GM18909 (cell line): ENCODE results near the gene ZNF414.

Experiments used
- ATAC-seq: cut with Tn5 transposase; IDR thresholded peaks from one replicate; pipeline ENCODE4 v1.9.1; 2021; ENCODE audit warnings: mild to moderate bottlenecking; ENCODE audit not compliant: unreplicated experiment, poor library complexity

The ZNF414 gene

GRCh38 chr19:8494158-8494557, 19.8 kb downstream of the ZNF414 start:
- no peak for ATAC-seq

DNA sequence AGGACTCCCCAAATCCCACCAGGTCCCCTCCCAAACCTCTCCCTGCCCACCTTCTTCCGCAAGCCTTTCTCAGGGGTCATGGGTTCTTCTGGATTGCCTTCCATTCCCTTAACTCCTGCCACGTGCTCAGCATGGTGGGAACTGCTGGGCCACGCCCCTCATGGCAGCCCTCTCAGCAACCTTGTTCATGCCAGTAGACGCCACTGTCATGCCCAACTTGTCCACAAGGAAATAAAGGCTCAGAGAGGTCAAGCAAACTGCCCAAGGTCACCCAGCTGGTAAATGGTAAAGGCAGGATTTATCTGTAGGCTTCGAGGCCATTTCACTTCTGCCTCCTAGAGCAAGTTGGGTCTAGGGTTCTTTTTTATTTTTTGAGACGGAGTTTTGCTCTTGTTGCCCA, 22.4 kb downstream of the ZNF414 start:
- no peak for ATAC-seq

GRCh38 chr19:8490873-8491272, 23.1 kb downstream of the ZNF414 start:
- ATAC-seq: no peak

GRCh38 chr19:8490395-8490760, 23.6 kb downstream of the ZNF414 start:
- no peak for ATAC-seq

DNA sequence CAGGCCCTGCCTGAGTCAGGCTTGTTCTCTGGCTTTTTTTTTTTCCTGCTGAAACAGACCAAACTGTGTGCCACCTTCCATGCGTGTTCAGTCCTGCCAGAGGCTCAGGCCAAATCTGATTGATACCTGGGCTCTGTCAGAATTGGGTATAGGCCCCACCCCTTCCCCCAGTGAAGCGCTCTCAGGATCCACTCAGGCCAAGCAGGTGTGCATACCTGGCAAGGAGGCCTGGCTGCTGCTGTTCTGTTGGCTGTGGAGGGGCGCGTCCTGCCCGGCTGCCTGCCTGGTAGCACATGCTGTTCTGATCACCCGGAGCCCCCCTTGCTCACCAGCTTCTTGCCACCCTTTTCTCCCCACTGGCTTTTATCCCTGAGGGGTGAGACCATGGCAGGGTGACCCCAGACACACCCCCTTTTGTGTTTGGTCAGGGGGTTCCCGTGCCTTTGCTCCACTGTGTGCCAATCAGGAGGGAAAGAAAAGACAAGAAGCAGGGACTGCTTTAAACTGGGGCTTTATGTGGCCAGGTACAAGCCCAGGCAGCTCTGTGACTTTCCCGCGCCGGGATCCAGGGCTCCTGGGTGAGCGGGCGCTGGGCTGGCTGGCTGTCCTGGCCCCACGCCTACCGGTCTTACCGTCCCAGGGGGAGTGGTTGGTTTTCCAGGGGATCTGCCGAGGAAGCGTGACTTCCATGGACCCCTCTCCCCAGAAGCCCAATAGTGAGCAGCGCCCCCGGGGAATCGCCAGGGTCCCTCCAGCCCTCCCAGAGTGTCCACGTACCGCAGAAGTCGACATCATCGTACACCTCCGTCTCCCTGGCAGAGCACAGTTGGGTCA, 24.2 kb downstream of the ZNF414 start:
- no peak for ATAC-seq

GRCh38 chr19:8488365-8488764, 25.6 kb downstream of the ZNF414 start:
- ATAC-seq: no peak

- no peak for ATAC-seq
These were observed 26.7 kb downstream of the ZNF414 start for GRCh38 chr19:8487137-8487851.

GRCh38 chr19:8486661-8487136, 27.3 kb downstream of the ZNF414 start:
- ATAC-seq: no peak

DNA sequence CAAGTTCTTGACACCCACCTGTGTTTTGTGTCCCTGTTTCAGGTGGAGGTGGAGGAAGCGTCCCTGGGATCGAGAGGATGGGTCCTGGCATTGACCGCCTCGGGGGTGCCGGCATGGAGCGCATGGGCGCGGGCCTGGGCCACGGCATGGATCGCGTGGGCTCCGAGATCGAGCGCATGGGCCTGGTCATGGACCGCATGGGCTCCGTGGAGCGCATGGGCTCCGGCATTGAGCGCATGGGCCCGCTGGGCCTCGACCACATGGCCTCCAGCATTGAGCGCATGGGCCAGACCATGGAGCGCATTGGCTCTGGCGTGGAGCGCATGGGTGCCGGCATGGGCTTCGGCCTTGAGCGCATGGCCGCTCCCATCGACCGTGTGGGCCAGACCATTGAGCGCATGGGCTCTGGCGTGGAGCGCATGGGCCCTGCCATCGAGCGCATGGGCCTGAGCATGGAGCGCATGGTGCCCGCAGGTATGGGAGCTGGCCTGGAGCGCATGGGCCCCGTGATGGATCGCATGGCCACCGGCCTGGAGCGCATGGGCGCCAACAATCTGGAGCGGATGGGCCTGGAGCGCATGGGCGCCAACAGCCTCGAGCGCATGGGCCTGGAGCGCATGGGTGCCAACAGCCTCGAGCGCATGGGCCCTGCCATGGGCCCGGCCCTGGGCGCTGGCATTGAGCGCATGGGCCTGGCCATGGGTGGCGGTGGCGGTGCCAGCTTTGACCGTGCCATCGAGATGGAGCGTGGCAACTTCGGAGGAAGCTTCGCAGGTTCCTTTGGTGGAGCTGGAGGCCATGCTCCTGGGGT, 28.2 kb downstream of the ZNF414 start:
- no peak for ATAC-seq

DNA sequence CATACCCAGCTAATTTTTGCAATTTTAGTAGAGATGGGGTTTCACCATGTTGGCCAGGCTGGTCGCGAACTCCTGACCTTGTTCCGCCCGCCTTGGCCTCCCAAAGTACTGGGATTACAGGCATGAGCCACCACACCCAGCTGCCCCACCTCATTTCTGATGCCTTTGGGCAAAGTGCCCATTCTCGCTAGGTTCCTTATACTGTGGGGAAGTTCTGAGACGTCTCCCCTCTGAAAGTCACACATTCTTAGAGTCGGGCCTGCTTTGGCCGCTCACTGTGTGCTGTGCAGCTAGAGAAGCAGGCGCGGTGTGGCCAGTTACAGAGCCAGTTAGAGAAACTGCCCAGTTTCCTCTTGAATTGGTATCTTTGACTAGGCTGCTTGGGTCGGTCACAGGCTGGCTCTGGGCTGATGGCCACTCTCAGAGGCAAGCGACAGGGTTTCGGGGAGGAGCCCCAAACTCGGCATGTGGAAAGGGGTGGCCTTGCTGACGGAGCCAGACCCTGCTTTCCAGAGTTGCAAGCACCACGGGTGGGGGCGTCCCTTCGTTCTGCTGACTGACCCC, 29.6 kb downstream of the ZNF414 start:
- no peak for ATAC-seq

- no peak for ATAC-seq
These were observed 30.8 kb downstream of the ZNF414 start for GRCh38 chr19:8483165-8483564.

DNA sequence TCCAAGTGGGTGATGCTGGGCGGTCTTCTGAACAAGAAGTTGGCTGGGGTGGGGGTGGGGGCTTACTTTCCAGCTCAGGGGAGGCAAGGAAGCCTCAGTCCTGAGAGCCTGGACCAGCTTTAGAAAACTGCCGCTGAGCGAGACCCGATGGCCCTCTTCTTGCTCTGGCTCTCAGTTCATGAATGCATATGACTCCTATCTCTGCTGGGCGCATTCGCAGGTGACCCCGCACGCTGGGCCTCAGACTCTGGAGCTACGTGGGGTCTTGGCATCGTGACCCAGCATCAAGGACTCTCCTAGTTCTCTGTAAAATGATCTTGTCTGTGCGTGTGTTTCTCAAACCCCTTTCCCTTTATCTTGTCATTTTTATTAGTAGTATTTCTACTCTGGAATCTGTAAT, 31.3 kb downstream of the ZNF414 start:
- ATAC-seq: no peak

DNA sequence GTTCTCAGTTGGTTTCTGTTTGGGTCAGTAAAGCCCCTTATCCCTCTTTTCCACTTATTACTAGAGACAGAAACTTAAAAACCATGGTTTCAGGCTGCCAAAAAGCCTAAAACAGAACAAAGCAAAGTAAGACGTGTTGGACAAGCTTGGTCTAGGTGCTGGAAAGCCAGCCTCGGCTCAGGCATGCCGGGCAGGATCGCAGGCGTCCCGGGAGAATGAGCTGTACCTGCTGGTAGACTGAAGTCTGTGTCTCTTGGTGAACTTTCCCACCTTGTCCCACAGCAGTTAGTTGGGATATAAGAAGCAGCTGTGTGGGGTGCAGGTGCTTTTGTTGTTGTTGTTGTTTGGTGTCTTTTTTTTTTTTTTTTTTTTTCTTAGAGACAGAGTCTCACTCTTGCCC, 32.4 kb downstream of the ZNF414 start:
- ATAC-seq: no peak

- no peak for ATAC-seq
These were observed 32.8 kb downstream of the ZNF414 start for GRCh38 chr19:8481201-8481600.

DNA sequence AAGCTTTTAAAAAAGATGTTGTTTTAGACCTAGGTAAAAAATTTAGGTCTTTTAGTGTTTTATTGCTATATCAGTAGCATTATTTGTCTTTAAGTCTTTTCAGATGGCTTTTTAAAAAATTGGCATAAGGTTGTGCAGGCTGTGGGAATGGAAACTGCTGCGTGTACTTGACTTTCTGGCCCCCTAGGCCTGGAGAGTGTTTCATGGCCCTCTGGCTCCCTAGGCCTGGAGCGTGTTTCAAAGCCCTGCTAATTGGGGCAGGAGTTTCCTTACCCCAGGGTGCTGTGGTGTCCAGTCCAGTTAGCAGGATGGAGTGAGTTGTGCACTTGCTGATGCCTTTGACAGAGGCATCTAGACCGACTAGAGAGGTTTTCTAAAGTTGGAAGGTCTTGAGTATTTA, 35.4 kb downstream of the ZNF414 start:
- ATAC-seq: no peak

GRCh38 chr19:8477889-8478288, 36.1 kb downstream of the ZNF414 start:
- no peak for ATAC-seq

DNA sequence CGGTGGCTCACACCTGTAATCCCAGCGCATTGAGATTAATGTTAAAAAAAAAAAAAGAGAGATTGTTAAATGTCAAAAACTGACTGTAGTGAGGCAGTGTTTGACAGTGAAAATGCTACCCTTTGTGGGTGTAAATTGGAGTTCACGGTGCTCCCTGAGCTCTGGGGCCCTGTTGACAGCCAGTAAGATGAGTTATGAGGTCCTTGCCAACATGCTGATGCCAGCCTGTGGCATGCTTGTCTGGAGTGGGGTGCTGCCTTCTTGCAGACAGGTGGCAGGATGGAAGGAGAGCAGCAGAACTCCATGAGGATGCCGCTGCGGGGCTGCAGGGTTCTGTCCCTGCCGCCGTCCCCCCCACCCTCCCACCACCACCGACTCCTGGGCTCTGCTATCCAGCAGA, 37.4 kb downstream of the ZNF414 start:
- ATAC-seq: no peak

- ATAC-seq: no peak
These were observed 39.0 kb downstream of the ZNF414 start for GRCh38 chr19:8475005-8475404.

GRCh38 chr19:8473648-8474476, 40.1 kb downstream of the ZNF414 start:
- ATAC-seq: no peak
